ENCODE measurements around the gene SNCAIP.

DNA sequence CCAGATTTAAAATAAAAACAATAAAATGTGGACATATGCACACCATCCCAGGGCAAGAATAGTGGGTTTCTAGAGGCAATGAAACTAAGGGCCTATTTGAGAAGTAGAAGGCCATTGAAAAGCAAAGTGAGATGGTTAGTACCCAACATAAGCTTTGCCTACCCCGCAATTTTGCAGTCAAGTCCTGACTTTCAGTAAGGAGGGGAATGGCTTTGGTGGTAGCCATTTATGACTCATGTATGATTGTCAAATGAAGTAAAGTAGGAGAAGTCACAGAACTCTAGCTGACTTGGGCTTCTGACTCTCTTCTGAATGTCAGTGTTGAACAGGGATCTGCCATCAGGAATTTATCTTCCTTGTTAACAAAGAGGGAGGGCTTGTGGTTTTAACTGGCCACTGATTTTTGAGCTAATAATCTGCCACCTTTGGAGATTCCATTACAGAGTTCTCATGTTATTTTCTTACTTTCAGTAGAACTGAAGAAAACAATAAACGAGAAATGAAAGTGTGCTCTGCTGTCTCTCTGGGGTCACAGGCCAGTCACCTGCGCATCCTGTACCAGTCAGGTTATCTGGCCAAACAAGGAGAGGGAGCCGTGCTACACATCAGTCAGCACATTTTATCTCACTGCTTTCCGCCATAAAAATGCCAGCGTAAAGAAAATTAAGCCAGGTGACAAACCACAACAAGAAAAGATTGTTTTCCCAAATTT, 14.3 kb upstream of the SNCAIP start:
- TF ChIP-seq POLR2AphosphoS5 (IDR thresholded peaks at IDR 0.05; ENCODE audit: low read depth, low read length) = no peak
- no peak for TF ChIP-seq POLR2A (IDR thresholded peaks at IDR 0.05; ENCODE audit: low read depth, low read length)
- TF ChIP-seq TAF1 (IDR thresholded peaks at IDR 0.05; ENCODE audit: borderline replicate concordance, low read depth, low read length) = no peak

Data from GM12892 (cell line).